NT2/D1 (cell line): ENCODE measurements around the gene TGFBR3.

ENCODE experiments used
- DNase-seq: peaks from one replicate; pipeline ENCODE4 v3.0.0-alpha.2; 2011; ENCODE audit warnings: low read depth, low spot score
- H3K27me3 ChIP-seq: 2 replicates; pipeline ENCODE4 v1.6.0; 2011; ENCODE audit warnings: mild to moderate bottlenecking; ENCODE audit not compliant: insufficient read length, insufficient read depth
- H3K36me3 ChIP-seq: 2 replicates; pipeline ENCODE4 v1.6.1; 2011; ENCODE audit warnings: mild to moderate bottlenecking, low read length, mixed read lengths; ENCODE audit not compliant: insufficient read depth, insufficient read length
- H3K4me1 ChIP-seq: 2 replicates; pipeline ENCODE4 v1.5.1; 2011; ENCODE audit not compliant: insufficient read depth, insufficient read length
- H3K4me3 ChIP-seq: 2 replicates; pipeline ENCODE4 v1.5.1; 2011; ENCODE audit warnings: low read depth; ENCODE audit not compliant: insufficient read length
- H3K9ac ChIP-seq: 2 replicates; pipeline ENCODE4 v1.6.0; 2011; ENCODE audit warnings: low read depth; ENCODE audit not compliant: insufficient read length
- H3K9me3 ChIP-seq: 2 replicates; pipeline ENCODE4 v1.5.1; 2011; ENCODE audit warnings: mild to moderate bottlenecking, low read length; ENCODE audit not compliant: insufficient read depth
- SUZ12 ChIP-seq: IDR thresholded peaks from 2 replicates; pipeline ENCODE4 v1.6.1; 2011; ENCODE audit not compliant: insufficient read length, insufficient read depth; ENCODE audit errors: extremely low read depth
- YY1 ChIP-seq: IDR thresholded peaks from 2 replicates; pipeline ENCODE4 v1.6.1; 2011; ENCODE audit not compliant: insufficient read length, insufficient read depth
- ZNF274 ChIP-seq: IDR thresholded peaks from 2 replicates; pipeline ENCODE4 v1.6.1; 2011; ENCODE audit warnings: mild to moderate bottlenecking, low read depth, low read length

Gene TGFBR3

DNA sequence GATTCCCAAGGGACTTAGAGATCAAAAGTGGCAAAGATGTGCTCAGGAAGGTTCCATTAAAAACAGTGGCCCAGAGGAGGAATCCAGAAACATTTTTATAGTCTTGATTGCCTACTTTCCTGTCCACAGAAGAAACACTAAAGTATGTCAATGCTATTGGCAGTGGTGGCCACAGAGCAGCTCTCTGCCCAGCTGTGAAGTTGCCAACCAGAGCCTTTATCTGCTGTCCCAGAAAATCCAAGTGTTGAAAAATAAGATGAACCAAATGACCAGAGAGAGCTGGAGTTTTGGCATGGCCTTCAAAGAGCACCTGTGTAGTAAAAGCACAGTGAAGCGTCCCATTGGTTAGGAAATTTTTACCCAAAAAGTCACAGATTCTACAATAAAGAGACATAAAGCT, 181.2 kb downstream of the TGFBR3 start:
- Histone ChIP-seq H3K9ac (no peak overlapping the region), H3K4me1 (peaks cover 3% of the 10 kb centered on the region), H3K9me3 (no peaks in the 10 kb centered on the region), H3K36me3 (peaks cover 15% of the 10 kb centered on the region), H3K27me3 (no peaks in the 10 kb centered on the region), H3K4me3 (no peak overlapping the region)
- DNase-seq = no peak
- TF ChIP-seq YY1 (no peak), ZNF274 (no peak), SUZ12 (no peak)

GRCh38 chr1:91703095-91703494, 182.9 kb downstream of the TGFBR3 start:
- peaks cover 10% of the 10 kb centered on the region for H3K36me3 ChIP-seq

DNA sequence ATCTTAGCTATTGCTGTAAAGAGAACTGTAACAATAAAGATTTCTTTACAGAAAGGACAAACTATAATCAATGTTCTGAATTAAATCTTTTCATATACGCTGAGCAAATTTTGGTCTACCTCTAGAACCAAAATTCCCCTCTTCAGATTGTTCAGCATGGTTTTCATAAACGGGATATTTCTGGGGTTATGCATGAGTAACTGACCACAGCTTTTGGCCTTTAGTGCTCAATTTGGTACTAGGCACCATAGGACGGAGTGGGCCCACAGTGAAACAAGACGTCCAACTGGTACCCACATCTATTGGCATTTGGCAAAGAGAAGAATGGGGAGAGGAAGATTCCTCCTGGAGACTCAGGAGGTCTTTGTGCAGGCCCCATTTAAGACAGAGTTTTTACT, 184.5 kb downstream of the TGFBR3 start:
- H3K4me1 ChIP-seq = peaks cover 3% of the 10 kb centered on the region
- no peaks in the 10 kb centered on the region for H3K27me3 ChIP-seq
- H3K36me3 ChIP-seq = no peaks in the 10 kb centered on the region
- no peak for DNase-seq
- TF ChIP-seq YY1 (no peak), SUZ12 (no peak), ZNF274 (no peak)
- no peaks in the 10 kb centered on the region for H3K9me3 ChIP-seq
- no peak overlapping the region for H3K4me3 ChIP-seq
- no peak overlapping the region for H3K9ac ChIP-seq

More at GRCh38 chr1:91703095-91703494, 182.9 kb downstream of the TGFBR3 start:
- no peak for DNase-seq
- Histone ChIP-seq H3K27me3 (no peaks in the 10 kb centered on the region), H3K9ac (no peak overlapping the region), H3K4me1 (peaks cover 3% of the 10 kb centered on the region), H3K4me3 (no peak overlapping the region), H3K9me3 (no peaks in the 10 kb centered on the region)
- no peak for TF ChIP-seq ZNF274
- no peak for TF ChIP-seq SUZ12
- TF ChIP-seq YY1 = no peak

GRCh38 chr1:91700771-91701471, 185.0 kb downstream of the TGFBR3 start:
- no peaks in the 10 kb centered on the region for H3K36me3 ChIP-seq
- H3K4me1 ChIP-seq = peaks cover under 1% of the 10 kb centered on the region
- no peak overlapping the region for H3K4me3 ChIP-seq
- H3K9ac ChIP-seq = no peak overlapping the region
- H3K9me3 ChIP-seq = no peaks in the 10 kb centered on the region
- TF ChIP-seq SUZ12 (no peak), YY1 (no peak), ZNF274 (no peak)
- H3K27me3 ChIP-seq = no peaks in the 10 kb centered on the region
- no peak for DNase-seq

DNA sequence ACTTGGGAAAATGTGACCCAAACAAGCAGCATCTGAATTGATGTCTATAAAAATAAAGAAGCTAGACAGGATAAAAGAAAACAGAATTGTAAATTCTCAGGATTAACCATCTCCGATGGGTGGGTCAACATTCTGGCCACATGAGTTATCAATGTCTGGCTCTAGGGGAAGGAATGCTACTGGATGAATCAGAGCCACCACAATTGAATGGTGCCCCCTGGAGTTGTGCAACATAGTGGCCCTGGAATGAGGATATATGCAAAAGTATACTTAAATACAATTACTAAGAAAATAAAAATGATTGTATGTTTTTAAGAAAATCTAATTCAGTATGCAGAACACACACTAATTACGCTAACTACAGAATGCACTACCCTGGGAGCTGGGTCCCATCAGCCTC, 185.6 kb downstream of the TGFBR3 start:
- TF ChIP-seq YY1 (no peak), ZNF274 (no peak), SUZ12 (no peak)
- no peak overlapping the region for H3K9ac ChIP-seq
- H3K4me3 ChIP-seq = no peak overlapping the region
- no peak for DNase-seq
- H3K9me3 ChIP-seq = no peaks in the 10 kb centered on the region
- H3K27me3 ChIP-seq = no peaks in the 10 kb centered on the region
- H3K36me3 ChIP-seq = no peaks in the 10 kb centered on the region
- H3K4me1 ChIP-seq = no peaks in the 10 kb centered on the region

- Histone ChIP-seq H3K4me3 (no peak overlapping the region), H3K27me3 (no peaks in the 10 kb centered on the region), H3K9ac (no peak overlapping the region), H3K9me3 (no peaks in the 10 kb centered on the region), H3K4me1 (no peaks in the 10 kb centered on the region), H3K36me3 (no peaks in the 10 kb centered on the region)
- DNase-seq = no peak
- TF ChIP-seq ZNF274 (no peak), YY1 (no peak), SUZ12 (no peak)
Observed at GRCh38 chr1:91699339-91699974, 186.5 kb downstream of the TGFBR3 start.

- no peaks in the 10 kb centered on the region for H3K36me3 ChIP-seq
- no peaks in the 10 kb centered on the region for H3K27me3 ChIP-seq
- no peaks in the 10 kb centered on the region for H3K4me1 ChIP-seq
- no peak overlapping the region for H3K4me3 ChIP-seq
- no peak for DNase-seq
- no peak for TF ChIP-seq SUZ12
- no peak for TF ChIP-seq YY1
- no peak for TF ChIP-seq ZNF274
- no peaks in the 10 kb centered on the region for H3K9me3 ChIP-seq
- no peak overlapping the region for H3K9ac ChIP-seq
Observed at GRCh38 chr1:91697861-91698260, 188.1 kb downstream of the TGFBR3 start.
